K562 (cell line): ENCODE measurements around the gene PLEKHF1. TPM values are rescaled to one million over a fixed set of nuclear protein-coding genes. Genes with fewer than 3 reads are reported as not detected.

Experiments used
- ATAC-seq: fragments of 200-7000 bp; cut with Tn5 transposase; 3 replicates; pipeline ENCODE4 v1.9.1; 2020; ENCODE audit warnings: moderate library complexity
- BruUV-seq: library from RNA; stranded (reverse); fragments of 400-500 nt; replicated peaks from 2 replicates; lab custom pipeline; 2021; lab: Mats Ljungman, UMichigan
- CTCF ChIA-PET: fragments of 300-600 bp; formaldehyde crosslinking; extraction: SDS; loops from one replicate; lab custom pipeline; 2021; ENCODE audit warnings: low intra/inter-chr PET ratio; lab: Yijun Ruan, JAX
- POLR2A ChIA-PET: fragments of 300-600, 350-650 bp; sonication (Branson Sonifier 250); formaldehyde crosslinking; extraction: SDS; loops from one replicate; lab custom pipeline; 2021; ENCODE audit warnings: antibody characterized with exemption, inconsistent platforms; lab: Yijun Ruan, JAX
- DNase-seq, 4 experiments: peaks; one replicate each; pipeline versions ENCODE4 v3.0.0 to v3.0.0-alpha.2; 2011 to 2018; ENCODE audit warnings: low spot score in 3 of 4, mixed read lengths in 3 of 4; ENCODE audit errors: extremely low read depth in 1 of 4
- FAIRE-seq: peaks from 2 replicates; lab custom pipeline; 2011; peaks lifted over from hg19 to GRCh38; lab: Jason Lieb, UNC
- H2AFZ ChIP-seq: 2 replicates; pipeline ENCODE4 v1.6.0; 2011; ENCODE audit warnings: low read depth, low read length, control low read depth, inconsistent platforms
- H3K27ac ChIP-seq: fragments of 200-600 bp; 3 replicates; pipeline ENCODE4 v1.8.0; 2011; ENCODE audit warnings: low read depth, mild to moderate bottlenecking, control low read depth, inconsistent platforms, low read length, moderate library complexity, mixed read lengths; ENCODE audit errors: extremely low read depth
- H3K27me3 ChIP-seq, 2 experiments: fragments of 300-600 bp in 1 of 2; 2 replicates in 1 of 2; 3 replicates in 1 of 2; pipeline versions ENCODE4 v1.6.0 to v1.8.0; 2011; ENCODE audit warnings: inconsistent platforms in 2 of 2, low read length in 2 of 2, mild to moderate bottlenecking in 1 of 2, mixed read lengths in 1 of 2, moderate library complexity in 1 of 2; ENCODE audit not compliant: control insufficient read depth in 2 of 2, insufficient read depth in 2 of 2
- H3K36me3 ChIP-seq: fragments of 300-600 bp; 3 replicates; pipeline ENCODE4 v1.8.0; 2011; ENCODE audit warnings: mild to moderate bottlenecking, low read length, inconsistent platforms; ENCODE audit not compliant: control insufficient read depth, insufficient read depth
- H3K4me1 ChIP-seq, 2 experiments: fragments of 200-600 bp in 1 of 2; replicated peaks in 1 of 2; 2 replicates in 1 of 2; 3 replicates in 1 of 2; pipeline versions ENCODE4 v1.5.1 to v1.8.0; 2011; ENCODE audit warnings: inconsistent platforms in 2 of 2, low read length in 2 of 2, mild to moderate bottlenecking in 1 of 2, mixed read lengths in 1 of 2, moderate library complexity in 1 of 2; ENCODE audit not compliant: control insufficient read depth in 2 of 2, insufficient read depth in 2 of 2
- H3K4me2 ChIP-seq: 2 replicates; pipeline ENCODE4 v1.6.1; 2011; ENCODE audit warnings: low read length, control low read depth, inconsistent platforms, mixed read lengths; ENCODE audit not compliant: insufficient read depth
- H3K4me3 ChIP-seq: fragments of 200-600 bp; sonication (generic), shearing (Covaris generic); 2 replicates; pipeline ENCODE4 v1.5.1; 2016; ENCODE audit warnings: control low read depth, inconsistent platforms
- H3K79me2 ChIP-seq: fragments of 200-600 bp; 3 replicates; pipeline ENCODE4 v1.8.0; 2011; ENCODE audit warnings: low read length, inconsistent platforms; ENCODE audit not compliant: control insufficient read depth, insufficient read depth
- H3K9ac ChIP-seq, 2 experiments: 2 replicates each; pipeline versions ENCODE4 v1.6.0 to v1.6.1; 2011; ENCODE audit warnings: low read depth in 2 of 2, low read length in 2 of 2, control low read depth in 1 of 2, inconsistent platforms in 1 of 2, mild to moderate bottlenecking in 1 of 2, mixed read lengths in 1 of 2; ENCODE audit not compliant: insufficient read depth in 1 of 2
- H3K9me1 ChIP-seq: one replicate; pipeline ENCODE4 v1.6.0; 2011; ENCODE audit warnings: inconsistent platforms, mild to moderate bottlenecking, low read length, moderate library complexity; ENCODE audit not compliant: control insufficient read depth, insufficient read depth
- H3K9me3 ChIP-seq: replicated peaks from 2 replicates; pipeline ENCODE4 v1.5.1; 2011; ENCODE audit warnings: low read depth, low read length, inconsistent platforms; ENCODE audit not compliant: control insufficient read depth, insufficient read depth
- H4K20me1 ChIP-seq: replicated peaks from 2 replicates; pipeline ENCODE4 v1.6.1; 2011; ENCODE audit warnings: low read length, inconsistent platforms, mixed read lengths; ENCODE audit not compliant: control insufficient read depth, insufficient read depth
- BCOR ChIP-seq: fragments of 450-650 bp; IDR thresholded peaks from 2 replicates; pipeline ENCODE4 v1.6.1; 2016
- CUX1 ChIP-seq: fragments of 200-800 bp; sonication (Bioruptor generic); IDR thresholded peaks from 2 replicates; pipeline ENCODE4 v1.6.1; 2016; ENCODE audit warnings: missing genetic modification characterization, missing compliant biosample characterization
- ETS2 ChIP-seq: IDR thresholded peaks from 2 replicates; pipeline ENCODE4 v1.6.1; 2016; ENCODE audit warnings: borderline replicate concordance, missing genetic modification characterization, mild to moderate bottlenecking, moderate library complexity, missing compliant biosample characterization; ENCODE audit not compliant: poor library complexity, severe bottlenecking
- GTF2F1 ChIP-seq: IDR thresholded peaks from 2 replicates; pipeline ENCODE4 v1.6.1; 2011; ENCODE audit warnings: low read depth, low read length, improper control_type of control experiment
- MAZ ChIP-seq, 2 experiments: fragments of 450-650 bp in 1 of 2; sonication (generic) in 1 of 2; formaldehyde crosslinking; IDR thresholded peaks in 1 of 2; conservative IDR thresholded peaks in 1 of 2; 2 replicates each; pipeline versions ENCODE4 v1.4.0 to v1.5.0; 2020; ENCODE audit warnings: mild to moderate bottlenecking in 1 of 2, missing genetic modification reagents in 1 of 2
- NBN ChIP-seq: fragments of 450-650 bp; IDR thresholded peaks from 2 replicates; pipeline ENCODE4 v1.6.1; 2016; ENCODE audit warnings: low read depth, mild to moderate bottlenecking
- NCOA2 ChIP-seq, 2 experiments: fragments of 450-650 bp; IDR thresholded peaks; 2 replicates each; pipeline ENCODE4 v1.6.1; 2018; ENCODE audit warnings: mild to moderate bottlenecking in 2 of 2, moderate library complexity in 1 of 2; ENCODE audit not compliant: partially characterized antibody in 2 of 2
- NFRKB ChIP-seq: fragments of 450-650 bp; IDR thresholded peaks from 2 replicates; pipeline ENCODE4 v1.6.1; 2016; ENCODE audit warnings: low read depth
- PML ChIP-seq: IDR thresholded peaks from 2 replicates; pipeline ENCODE4 v1.6.1; 2012; ENCODE audit warnings: low read length, inconsistent platforms
- POLR3G ChIP-seq: IDR thresholded peaks from 2 replicates; pipeline ENCODE4 v1.6.1; 2011; ENCODE audit not compliant: insufficient read length, insufficient replicate concordance; ENCODE audit errors: extremely low read depth
- PTRF ChIP-seq: fragments of 450-650 bp; IDR thresholded peaks from 2 replicates; pipeline ENCODE4 v1.6.1; 2016; ENCODE audit warnings: mild to moderate bottlenecking, missing genetic modification characterization, missing compliant biosample characterization
- USF2 ChIP-seq: sonication (generic); formaldehyde crosslinking; IDR thresholded peaks from 2 replicates; pipeline ENCODE4 v1.5.0; 2020; ENCODE audit warnings: missing genetic modification reagents
- ZNF589 ChIP-seq: fragments of 200-800 bp; sonication (Bioruptor generic); IDR thresholded peaks from 2 replicates; pipeline ENCODE4 v1.6.1; 2016; ENCODE audit warnings: low read depth, missing genetic modification characterization, missing compliant biosample characterization
- WGBS: fragments of 100-300 bp; shearing (Covaris generic); methylation state at CpG from one replicate; pipeline ENCODE4 v1.1.6; 2016; ENCODE audit warnings: low coverage, mixed read lengths; ENCODE audit not compliant: insufficient coverage; ENCODE audit errors: missing lambda C conversion rate; 5-methylcytosine and 5-hydroxymethylcytosine counted together
- in situ Hi-C: fragments of 300-500 bp; cut with MboI; formaldehyde crosslinking; loops from 4 replicates; pipeline ENCODE4 v1.15.0; 2018; ENCODE audit warnings: inconsistent platforms, mixed read lengths
- intact Hi-C: fragments of 100-400 bp; cut with micrococcal nuclease; formaldehyde crosslinking; loops from 2 replicates; pipeline ENCODE4 v1.14.2; 2022
- polyA plus RNA-seq, 8 experiments: library from polyadenylated mRNA; depleted of rRNA in 4 of 8; stranded (reverse) in 5 of 8; unstranded in 3 of 8; fragments of >200 nt; fragmentation: Nextera tagmentation in 2 of 8; fragmentation: Illumina TruSeq in 1 of 8; extraction: Ambion mirVana in 2 of 8; extraction: Trizol in 1 of 8; gene quantifications; 2 replicates each; pipeline versions ENCODE4 v1.2.1 to v1.2.3, GENCODE V29; 2011 to 2014; ENCODE audit warnings: inconsistent platforms in 1 of 8, missing spikeins in 1 of 8
- total RNA-seq, 7 experiments: library from RNA; depleted of rRNA in 6 of 7; stranded (reverse); fragments of >200 nt in 6 of 7; fragmentation: Illumina TruSeq in 2 of 7; extraction: Trizol in 2 of 7; gene quantifications; 2 replicates each; pipeline versions ENCODE4 v1.2.1 to v1.2.3, GENCODE V29; 2011 to 2021; ENCODE audit warnings: low replicate concordance in 1 of 7

The PLEKHF1 gene
- total and polyA plus RNA-seq, 9 of the 15 experiments (the other 6 are each of a cell fraction or from before 2014, with no cell fraction given), result 0.07 to 13.4 (median 3.9) TPM; not detected in 1

- TF ChIP-seq PTRF (tag) (no peak), ZNF589 (CRISPR knock-in tag) (0 out of 2 replicates have a peak, but pooled peaks have one; percentile 33)
Observed at GRCh38 chr19:29663861-29664752, 1.2 kb upstream of the PLEKHF1 start (continued).

- ATAC-seq, result no peak
- H3K27me3 ChIP-seq, result no peaks in the 10 kb centered on the region
- WGBS, result 11% methylated on average over 19 of the region's 22 CpGs
- H3K27ac ChIP-seq, result peak overlapping the region; percentile 83
- POLR2A ChIA-PET, result interaction anchor here (0.5 to 1.0 kb wide), 6 partner anchors 13 to 129 kb away, joined by 3 to 5 read pairs (median 3); no protein-coding TSS in a partner anchor
- H3K9me3 ChIP-seq, result no peaks in the 10 kb centered on the region
- no peaks in the 10 kb centered on the region for H3K9me1 ChIP-seq
- BruUV-seq, result TSS peak; percentile 74
- H3K4me1 ChIP-seq, result peaks cover 54 to 71% of the 10 kb centered on the region in 2 experiments
- no peak for DNase-seq
- no peaks in the 10 kb centered on the region; the same call in 1 of the 2 replicates for H4K20me1 ChIP-seq
- CTCF ChIA-PET, result interaction anchor here (1.0 kb wide), 1 partner anchor 26 kb away, joined by 3 read pairs; no protein-coding TSS in a partner anchor
- peak overlapping the region; percentile 78 for H3K4me3 ChIP-seq
- H2AFZ ChIP-seq, result peak overlapping the region; percentile 79
- H3K9ac ChIP-seq, result peak overlapping the region; percentile 69 to 96
- FAIRE-seq, result no peak
- intact Hi-C loops (loop anchor here (1.0 to 5.0 kb wide), 4 partner anchors 23 to 54 kb away; no protein-coding TSS in a partner anchor), in situ Hi-C loops (no loop called here)
- peak overlapping the region; percentile 66 for H3K4me2 ChIP-seq
- H3K79me2 ChIP-seq, result peaks cover 42% of the 10 kb centered on the region
- peaks cover 4% of the 10 kb centered on the region; the same call in 1 of the 3 replicates for H3K36me3 ChIP-seq
- no peak for TF ChIP-seq CUX1 (CRISPR knock-in tag)
- TF ChIP-seq POLR3G, result no peak
- TF ChIP-seq MAZ (CRISPR knock-in tag; conservative IDR thresholded peaks at IDR 0.05 in 1 of 2, IDR thresholded peaks at IDR 0.05 in 1 of 2), result no peak
- no peak for TF ChIP-seq USF2
- TF ChIP-seq PML, result 0 out of 2 replicates have a peak, but pooled peaks have one; percentile 5
- TF ChIP-seq ETS2 (tag), result no peak
- TF ChIP-seq NFRKB, result no peak
- no peak for TF ChIP-seq NBN
- 0 out of 2 replicates have a peak, but pooled peaks have one; percentile 9 for TF ChIP-seq BCOR
- TF ChIP-seq GTF2F1, result no peak
- no peak for TF ChIP-seq NCOA2 (IDR thresholded peaks at IDR 0.05; ENCODE audit: partially characterized antibody in 2 of 2)
Observed at GRCh38 chr19:29664753-29665214, 477 bp upstream of the PLEKHF1 start.
